Spleen (tissue), 11 donors: ENCODE measurements around the gene TRUB1. TPM values are rescaled to one million over a fixed set of nuclear protein-coding genes. Genes with fewer than 3 reads are reported as not detected.

Experiments used
- DNase-seq: peaks from one replicate; pipeline ENCODE4 v3.0.0-alpha.2; 2020
- H3K27ac ChIP-seq, 8 donors: fragments of 200-600 bp; sonication (generic) in 7 of 8; 1 replicate in 4 of 8; 2 replicates in 4 of 8; pipeline versions ENCODE4 v1.5.0 to v1.8.0; 2016 to 2021; ENCODE audit warnings: inconsistent platforms in 4 of 8, mild to moderate bottlenecking in 4 of 8, moderate library complexity in 1 of 8
- H3K27me3 ChIP-seq, 7 donors: fragments of 200-600 bp; sonication (generic) in 6 of 7; replicated peaks in 1 of 7; 1 replicate in 4 of 7; 2 replicates in 3 of 7; pipeline versions ENCODE4 v1.5.0 to v1.8.0; 2016 to 2021; ENCODE audit warnings: inconsistent platforms in 3 of 7, mild to moderate bottlenecking in 1 of 7
- H3K36me3 ChIP-seq, 6 donors: fragments of 200-600 bp; sonication (generic) in 5 of 6; 1 replicate in 4 of 6; 2 replicates in 2 of 6; pipeline versions ENCODE4 v1.5.0 to v1.8.0; 2016 to 2021; ENCODE audit warnings: inconsistent platforms in 2 of 6
- H3K4me1 ChIP-seq, 6 donors: fragments of 200-600 bp; sonication (generic) in 5 of 6; 1 replicate in 3 of 6; 2 replicates in 3 of 6; pipeline versions ENCODE4 v1.5.0 to v1.8.0; 2016 to 2021; ENCODE audit warnings: inconsistent platforms in 3 of 6
- H3K4me3 ChIP-seq, 8 donors: fragments of 200-600 bp; sonication (generic) in 7 of 8; 1 replicate in 4 of 8; 2 replicates in 4 of 8; pipeline versions ENCODE4 v1.5.0 to v1.8.0; 2016 to 2021; ENCODE audit warnings: inconsistent platforms in 4 of 8, mild to moderate bottlenecking in 4 of 8, moderate library complexity in 2 of 8
- H3K9me3 ChIP-seq, 8 donors: fragments of 200-600 bp; sonication (generic) in 7 of 8; 1 replicate in 4 of 8; 2 replicates in 4 of 8; pipeline versions ENCODE4 v1.5.0 to v1.8.0; 2016 to 2021; ENCODE audit warnings: inconsistent platforms in 4 of 8
- CTCF ChIP-seq, 11 experiments: fragments of 200-600 bp in 7 of 11; fragments of 450-650 bp in 4 of 11; sonication (generic) in 4 of 11; IDR thresholded peaks in 8 of 11; conservative IDR thresholded peaks in 3 of 11; 1 replicate in 7 of 11; 2 replicates in 4 of 11; pipeline versions ENCODE4 v1.4.0 to v1.8.0; 2016 to 2021; ENCODE audit warnings: antibody characterized with exemption in 11 of 11, inconsistent platforms in 4 of 11, mild to moderate bottlenecking in 1 of 11
- POLR2A ChIP-seq, 3 donors: fragments of 450-650 bp; IDR thresholded peaks; one replicate each; pipeline ENCODE4 v1.5.1; 2017; ENCODE audit warnings: antibody characterized with exemption in 3 of 3, mild to moderate bottlenecking in 1 of 3
- POLR2AphosphoS5 ChIP-seq, 3 donors: sonication (generic); formaldehyde crosslinking; IDR thresholded peaks; one replicate each; pipeline ENCODE4 v1.5.1; 2017; ENCODE audit warnings: antibody characterized with exemption in 3 of 3
- whole genome bisulfite sequencing, 5 donors: extraction: QIAGEN DNeasy Blood & Tissue Kit in 3 of 5; methylation state at CpG; one replicate each; pipeline versions ENCODE4 v1.1.5 to v1.1.7; 2013 to 2018; 5-methylcytosine and 5-hydroxymethylcytosine counted together
- intact Hi-C: fragments of 100-400 bp; cut with DNase I; formaldehyde crosslinking; loops from one replicate; pipeline ENCODE4 v1.15.0; 2023; ENCODE audit warnings: low total_unique reads
- polyA plus RNA-seq, 3 donors: library from polyadenylated mRNA; stranded (reverse); fragments of 200-250 nt; gene quantifications; one replicate each; pipeline ENCODE4 v1.2.1, GENCODE V29; 2013
- total RNA-seq, 7 donors: library from RNA; depleted of rRNA in 3 of 7; stranded (reverse); fragments of >200 nt in 3 of 7; fragmentation: NEBNext Ultra II Directional in 4 of 7; extraction: Animal tissue kit (Norgen Biotek cat#: 25700) in 4 of 7; gene quantifications; one replicate each; pipeline versions ENCODE4 v1.1.0 to v1.2.1, GENCODE V29; 2016 to 2021
- donor health status: healthy with polysubstance abuse.
- donor health status: DM: no; HTN: no; CAD: no; lungs with moderate emphysema.
- donor health status: DM: no; HTN: no; CAD: no.
- donor health status: Bipolar disorder and iron deficiency.
- donor health status: healthy.
- donor health status: DM: no; HTN: no; CAD: no.
- donor health status: DM: yes; HTN: yes; CAD: no.

The TRUB1 gene
- total and polyA plus RNA-seq, 10 donors, result 4.8 to 22.8 (median 12.8) TPM

GRCh38 chr10:114916653-114917052 is 21.3 kb upstream of the TRUB1 start:
- H3K27me3 ChIP-seq, result peaks cover 0 to 4% (median 0%) of the 10 kb centered on the region in 7 donors
- H3K36me3 ChIP-seq, result no peaks in the 10 kb centered on the region
- no peak for DNase-seq
- 93 to 99% (median 95%) methylated on average over 10 of the region's 10 CpGs for WGBS, 5 donors
- TF ChIP-seq POLR2A (IDR thresholded peaks at IDR 0.05), result no peak
- no peak for TF ChIP-seq POLR2AphosphoS5 (IDR thresholded peaks at IDR 0.05)
- no peak for TF ChIP-seq CTCF (IDR thresholded peaks at IDR 0.05 in 8 of 11, conservative IDR thresholded peaks at IDR 0.05 in 3 of 11)
- intact Hi-C loops, result no loop called here
- H3K27ac ChIP-seq, result no peak overlapping the region
- no peak overlapping the region for H3K4me3 ChIP-seq
- H3K4me1 ChIP-seq, result peaks cover 0 to 8% (median 0%) of the 10 kb centered on the region in 6 donors
- H3K9me3 ChIP-seq, result no peaks in the 10 kb centered on the region

- Histone ChIP-seq H3K4me3 (no peak overlapping the region), H3K9me3 (no peaks in the 10 kb centered on the region), H3K27ac (no peak overlapping the region), H3K4me1 (peaks cover 0 to under 1% (median 0%) of the 10 kb centered on the region in 6 donors), H3K27me3 (peaks cover 0 to 4% (median 0%) of the 10 kb centered on the region in 7 donors), H3K36me3 (no peaks in the 10 kb centered on the region)
- TF ChIP-seq POLR2A (IDR thresholded peaks at IDR 0.05), result no peak
- no peak for TF ChIP-seq CTCF (IDR thresholded peaks at IDR 0.05 in 8 of 11, conservative IDR thresholded peaks at IDR 0.05 in 3 of 11)
- no peak for TF ChIP-seq POLR2AphosphoS5 (IDR thresholded peaks at IDR 0.05)
- intact Hi-C loops, result no loop called here
- WGBS, 5 donors, result 83 to 96% (median 94%) methylated on average over 1 of the region's 1 CpG; no CpG with 5 or more reads in 1 of the 5 donors
- no peak for DNase-seq
Observed at GRCh38 chr10:114917459-114917858, 20.5 kb upstream of the TRUB1 start.

DNA sequence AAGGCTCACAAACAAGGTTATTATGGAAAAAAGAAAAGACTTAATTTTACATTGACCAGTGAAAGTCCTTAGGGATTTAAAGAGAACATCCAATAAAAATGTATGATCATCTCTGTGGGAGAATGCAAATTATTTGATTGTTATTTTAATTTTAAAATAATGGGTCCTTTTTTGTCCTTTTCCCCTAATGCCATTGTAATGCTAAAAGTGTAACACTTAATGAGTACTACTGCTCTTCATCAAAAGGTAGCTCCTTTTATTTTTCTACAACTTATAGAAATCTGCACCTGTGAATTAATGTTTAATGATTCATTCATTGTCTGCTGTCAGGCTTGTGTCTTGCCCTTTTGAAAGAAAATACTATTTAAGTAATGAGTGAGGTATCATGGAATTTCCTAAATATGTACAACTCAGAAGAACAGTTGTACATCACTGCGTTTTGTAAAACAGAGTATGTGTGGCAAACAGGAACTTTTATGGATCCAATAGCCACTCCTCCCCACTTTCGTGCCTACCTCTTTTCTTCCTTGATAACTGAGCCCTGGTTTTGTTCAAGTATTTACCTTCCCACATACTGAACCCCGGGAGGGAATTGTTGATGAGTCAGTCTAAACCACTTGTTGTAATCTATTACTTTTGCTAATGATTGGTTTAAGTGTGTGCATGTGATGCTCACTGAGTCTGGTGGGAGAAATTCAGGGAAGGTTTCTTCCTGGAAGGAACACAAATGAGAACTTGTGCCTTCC is 19.9 kb upstream of the TRUB1 start:
- 67 to 80% (median 77%) methylated on average over 3 of the region's 3 CpGs for WGBS, 5 donors
- H3K4me1 ChIP-seq, result no peaks in the 10 kb centered on the region
- DNase-seq, result no peak
- no peak for TF ChIP-seq CTCF (IDR thresholded peaks at IDR 0.05 in 8 of 11, conservative IDR thresholded peaks at IDR 0.05 in 3 of 11)
- TF ChIP-seq POLR2A (IDR thresholded peaks at IDR 0.05), result no peak
- TF ChIP-seq POLR2AphosphoS5 (IDR thresholded peaks at IDR 0.05), result no peak
- H3K9me3 ChIP-seq, result no peaks in the 10 kb centered on the region
- H3K36me3 ChIP-seq, result no peaks in the 10 kb centered on the region
- no peak overlapping the region for H3K27ac ChIP-seq
- H3K4me3 ChIP-seq, result no peak overlapping the region
- peaks cover 0 to 4% (median 0%) of the 10 kb centered on the region in 7 donors for H3K27me3 ChIP-seq
- intact Hi-C loops, result no loop called here

DNA sequence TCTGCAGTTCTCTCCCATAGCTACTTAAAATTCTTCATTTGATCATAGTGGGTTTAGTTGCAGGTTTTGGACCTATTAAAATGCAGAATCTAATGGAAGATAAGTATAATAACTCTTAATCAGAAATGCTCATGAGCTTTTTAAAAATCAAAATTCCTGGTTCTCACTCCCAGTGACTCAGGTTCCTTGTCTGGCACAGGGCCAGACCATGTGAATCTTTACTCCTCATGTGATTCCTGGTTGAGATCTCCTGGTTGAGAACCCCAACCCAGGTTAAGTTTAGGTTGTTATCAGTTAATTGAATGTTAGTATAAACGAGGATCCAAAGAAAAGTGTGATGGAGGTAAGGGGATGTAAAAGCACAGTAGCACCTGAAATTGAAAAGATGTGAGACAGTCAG is 17.5 kb upstream of the TRUB1 start:
- peaks cover 0 to 4% (median 0%) of the 10 kb centered on the region in 7 donors for H3K27me3 ChIP-seq
- no peaks in the 10 kb centered on the region for H3K4me1 ChIP-seq
- WGBS, 5 donors, result 65 to 85% (median 71%) methylated on average over 1 of the region's 1 CpG
- no peaks in the 10 kb centered on the region for H3K36me3 ChIP-seq
- H3K9me3 ChIP-seq, result no peaks in the 10 kb centered on the region
- no peak overlapping the region for H3K27ac ChIP-seq
- no peak overlapping the region for H3K4me3 ChIP-seq
- TF ChIP-seq POLR2AphosphoS5 (IDR thresholded peaks at IDR 0.05) (no peak), CTCF (IDR thresholded peaks at IDR 0.05 in 8 of 11, conservative IDR thresholded peaks at IDR 0.05 in 3 of 11) (no peak), POLR2A (IDR thresholded peaks at IDR 0.05) (no peak)
- DNase-seq, result no peak
- intact Hi-C loops, result no loop called here
